GM21723 (cell line): Measurements from ENCODE around the gene FBN3.

ENCODE experiments used
- ATAC-seq: cut with Tn5 transposase; IDR thresholded peaks from one replicate; pipeline ENCODE4 v1.9.1; 2021; ENCODE audit warnings: mild to moderate bottlenecking, moderate library complexity; ENCODE audit not compliant: unreplicated experiment

The FBN3 gene

GRCh38 chr19:8148410-8149260 lies 757 bp downstream of the FBN3 start:
- no peak for ATAC-seq

GRCh38 chr19:8148088-8148409 lies 1.3 kb downstream of the FBN3 start:
- ATAC-seq: no peak

- no peak for ATAC-seq
These were observed 1.8 kb downstream of the FBN3 start for GRCh38 chr19:8147582-8147978.

GRCh38 chr19:8146877-8147581 lies 2.4 kb downstream of the FBN3 start:
- ATAC-seq: no peak

GRCh38 chr19:8144273-8144995 lies 5.0 kb downstream of the FBN3 start:
- no peak for ATAC-seq

- no peak for ATAC-seq
These were observed 6.4 kb downstream of the FBN3 start for GRCh38 chr19:8143041-8143440.

GRCh38 chr19:8142513-8142900 lies 6.9 kb downstream of the FBN3 start:
- ATAC-seq: no peak

- no peak for ATAC-seq
These were observed 7.5 kb downstream of the FBN3 start for GRCh38 chr19:8141726-8142512.

GRCh38 chr19:8138201-8138600 lies 11.2 kb downstream of the FBN3 start:
- no peak for ATAC-seq

- ATAC-seq: no peak
These were observed 12.0 kb downstream of the FBN3 start for GRCh38 chr19:8137425-8137824.

GRCh38 chr19:8135946-8136618 lies 13.3 kb downstream of the FBN3 start:
- no peak for ATAC-seq

GRCh38 chr19:8132858-8133458 lies 16.4 kb downstream of the FBN3 start:
- ATAC-seq: no peak

- no peak for ATAC-seq
These were observed 17.9 kb downstream of the FBN3 start for GRCh38 chr19:8131517-8131916.

- no peak for ATAC-seq
These were observed 20.3 kb downstream of the FBN3 start for GRCh38 chr19:8129061-8129618.

GRCh38 chr19:8128551-8128950 lies 20.8 kb downstream of the FBN3 start:
- ATAC-seq: no peak

- no peak for ATAC-seq
These were observed 22.1 kb downstream of the FBN3 start for GRCh38 chr19:8127311-8127710.

- ATAC-seq: no peak
These were observed 22.9 kb downstream of the FBN3 start for GRCh38 chr19:8126511-8126910.

- ATAC-seq: no peak
These were observed 23.4 kb downstream of the FBN3 start for GRCh38 chr19:8126008-8126407.

- no peak for ATAC-seq
These were observed 25.7 kb downstream of the FBN3 start for GRCh38 chr19:8123683-8124082.
